HG02798 (cell line): Measurements from ENCODE around the gene HS6ST2.
"Not testable (repeated sequence)": the region's sequence is repeated elsewhere in the genome, so short reads cannot be mapped to it uniquely, and the experiment has no call there.

Experiments
- ATAC-seq: cut with Tn5 transposase; IDR thresholded peaks from one replicate; pipeline ENCODE4 v1.9.1; 2021; ENCODE audit warnings: mild to moderate bottlenecking; ENCODE audit not compliant: unreplicated experiment, poor library complexity

Gene HS6ST2

GRCh38 chrX:132945055-132945599 lies 13.3 kb downstream of the HS6ST2 start:
- ATAC-seq = not testable (repeated sequence)

GRCh38 chrX:132940727-132941327 lies 17.6 kb downstream of the HS6ST2 start:
- ATAC-seq = no peak

GRCh38 chrX:132933170-132933569 lies 25.3 kb downstream of the HS6ST2 start:
- ATAC-seq = no peak

- no peak for ATAC-seq
Measured at GRCh38 chrX:132924426-132924825, 34.0 kb downstream of the HS6ST2 start.

- no peak for ATAC-seq
Measured at GRCh38 chrX:132918523-132918922, 39.9 kb downstream of the HS6ST2 start.

- ATAC-seq = no peak
Measured at GRCh38 chrX:132916349-132916748, 42.1 kb downstream of the HS6ST2 start.

- no peak for ATAC-seq
Measured at GRCh38 chrX:132909643-132910042, 48.8 kb downstream of the HS6ST2 start.

GRCh38 chrX:132908891-132909290 lies 49.5 kb downstream of the HS6ST2 start:
- ATAC-seq = no peak

- no peak for ATAC-seq
Measured at GRCh38 chrX:132900633-132901293, 57.7 kb downstream of the HS6ST2 start.

- ATAC-seq = no peak
Measured at GRCh38 chrX:132887569-132887968, 70.9 kb downstream of the HS6ST2 start.

GRCh38 chrX:132883358-132883915 lies 75.0 kb downstream of the HS6ST2 start:
- ATAC-seq = no peak

- ATAC-seq = not testable (repeated sequence)
Measured at GRCh38 chrX:132880753-132881152, 77.7 kb downstream of the HS6ST2 start.

- ATAC-seq = no peak
Measured at GRCh38 chrX:132877954-132878536, 80.4 kb downstream of the HS6ST2 start.

- no peak for ATAC-seq
Measured at GRCh38 chrX:132876523-132877338, 81.7 kb downstream of the HS6ST2 start.

GRCh38 chrX:132875650-132876522 lies 82.5 kb downstream of the HS6ST2 start:
- no peak for ATAC-seq

- ATAC-seq = no peak
Measured at GRCh38 chrX:132862562-132862961, 95.9 kb downstream of the HS6ST2 start.

- ATAC-seq = no peak
Measured at GRCh38 chrX:132861076-132861475, 97.4 kb downstream of the HS6ST2 start.

GRCh38 chrX:132860200-132860599 lies 98.2 kb downstream of the HS6ST2 start:
- no peak for ATAC-seq

- no peak for ATAC-seq
Measured at GRCh38 chrX:132858018-132858417, 100.4 kb downstream of the HS6ST2 start.
